Gastrocnemius medialis (tissue), 4 donors: ENCODE data around the gene FTSJ1. TPM values are rescaled to one million over a fixed set of nuclear protein-coding genes. Genes with fewer than 3 reads are reported as not detected.

Source experiments
- ATAC-seq, 2 donors: fragments of 150-250 bp; one replicate each; pipeline ENCODE4 v1.9.1; 2016
- DNase-seq, 2 donors: peaks; one replicate each; pipeline ENCODE4 v3.0.0-alpha.2; 2019
- H3K27ac ChIP-seq, 4 donors: fragments of 200-600 bp; sonication (generic); 1 replicate in 1 of 4; 2 replicates in 3 of 4; pipeline ENCODE4 v1.5.1; 2016 to 2018; ENCODE audit warnings: mild to moderate bottlenecking in 2 of 4, moderate library complexity in 1 of 4
- H3K27me3 ChIP-seq, 3 donors: fragments of 200-600 bp; sonication (generic) in 2 of 3; 1 replicate in 1 of 3; 2 replicates in 2 of 3; pipeline versions ENCODE4 v1.5.1 to v1.6.0; 2016 to 2019; ENCODE audit warnings: mild to moderate bottlenecking in 1 of 3, moderate library complexity in 1 of 3
- H3K36me3 ChIP-seq, 2 donors: fragments of 200-600 bp; sonication (generic) in 1 of 2; one replicate each; pipeline ENCODE4 v1.5.1; 2017 to 2018
- H3K4me1 ChIP-seq, 2 donors: fragments of 200-600 bp; sonication (generic) in 1 of 2; one replicate each; pipeline ENCODE4 v1.5.1; 2016 to 2017; ENCODE audit warnings: mild to moderate bottlenecking in 2 of 2
- H3K4me3 ChIP-seq, 4 donors: fragments of 200-600 bp; sonication (generic) in 3 of 4; 1 replicate in 1 of 4; 2 replicates in 3 of 4; pipeline ENCODE4 v1.5.1; 2016 to 2019; ENCODE audit warnings: mild to moderate bottlenecking in 2 of 4
- H3K9me3 ChIP-seq, 3 donors: fragments of 200-600 bp; sonication (generic) in 2 of 3; 1 replicate in 1 of 3; 2 replicates in 2 of 3; pipeline ENCODE4 v1.5.1; 2016 to 2019
- POLR2A ChIP-seq, 2 donors: fragments of 450-650 bp; IDR thresholded peaks; one replicate each; pipeline ENCODE4 v1.6.1; 2017; ENCODE audit warnings: antibody characterized with exemption in 2 of 2, mild to moderate bottlenecking in 2 of 2, moderate library complexity in 2 of 2
- in situ Hi-C, 4 donors: fragments of 200-750 bp; cut with MboI; loops; one replicate each; pipeline versions ENCODE4 v1.15.0 to v1.8.0; 2017; ENCODE audit warnings: low sequenced_read_pairs in 4 of 4
- intact Hi-C: fragments of 100-400 bp; cut with DNase I; formaldehyde crosslinking; loops from one replicate; pipeline ENCODE4 v1.15.1; 2023; ENCODE audit warnings: low total_unique reads
- total RNA-seq, 4 donors: library from RNA; depleted of rRNA; stranded (reverse); fragments of >200 nt; gene quantifications; one replicate each; pipeline versions ENCODE4 v1.1.0 to v1.2.3, GENCODE V29; 2016
- TF ChIP-seq, protein P1 (sequence below), 5 experiments: fragments of 450-650 bp in 3 of 5; fragments of 200-600 bp in 2 of 5; sonication (generic) in 2 of 5; IDR thresholded peaks in 4 of 5; conservative IDR thresholded peaks in 1 of 5; 1 replicate in 4 of 5; 2 replicates in 1 of 5; pipeline ENCODE4 v1.5.1; 2016 to 2019; ENCODE audit warnings: antibody characterized with exemption in 5 of 5, mild to moderate bottlenecking in 3 of 5, moderate library complexity in 3 of 5

Gene FTSJ1
- total RNA-seq, 4 donors from 2014 or later: 31.4 to 47.7 (median 38.2) TPM

DNA sequence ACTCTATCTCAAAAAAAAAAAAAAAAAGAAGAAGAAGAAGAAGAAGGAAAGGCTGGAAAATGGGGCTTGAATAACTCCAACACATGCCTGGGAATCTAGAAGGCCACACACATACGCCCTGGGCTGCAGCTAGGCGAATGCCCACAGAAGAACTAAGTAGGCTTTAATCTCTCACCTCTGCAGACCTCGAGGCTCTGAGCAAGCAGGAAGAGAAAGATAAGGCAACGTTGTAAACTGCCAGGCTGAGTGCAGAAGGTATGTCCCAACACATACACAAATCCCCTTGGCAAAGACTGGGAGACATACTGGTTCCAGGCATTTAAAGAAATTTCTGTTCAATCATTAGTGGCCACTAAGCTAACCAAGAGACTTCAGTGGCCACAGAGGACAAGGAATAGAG lies 24.3 kb upstream of the FTSJ1 start:
- no peak for TF ChIP-seq POLR2A (IDR thresholded peaks at IDR 0.05)
- TF ChIP-seq, protein P1, sequence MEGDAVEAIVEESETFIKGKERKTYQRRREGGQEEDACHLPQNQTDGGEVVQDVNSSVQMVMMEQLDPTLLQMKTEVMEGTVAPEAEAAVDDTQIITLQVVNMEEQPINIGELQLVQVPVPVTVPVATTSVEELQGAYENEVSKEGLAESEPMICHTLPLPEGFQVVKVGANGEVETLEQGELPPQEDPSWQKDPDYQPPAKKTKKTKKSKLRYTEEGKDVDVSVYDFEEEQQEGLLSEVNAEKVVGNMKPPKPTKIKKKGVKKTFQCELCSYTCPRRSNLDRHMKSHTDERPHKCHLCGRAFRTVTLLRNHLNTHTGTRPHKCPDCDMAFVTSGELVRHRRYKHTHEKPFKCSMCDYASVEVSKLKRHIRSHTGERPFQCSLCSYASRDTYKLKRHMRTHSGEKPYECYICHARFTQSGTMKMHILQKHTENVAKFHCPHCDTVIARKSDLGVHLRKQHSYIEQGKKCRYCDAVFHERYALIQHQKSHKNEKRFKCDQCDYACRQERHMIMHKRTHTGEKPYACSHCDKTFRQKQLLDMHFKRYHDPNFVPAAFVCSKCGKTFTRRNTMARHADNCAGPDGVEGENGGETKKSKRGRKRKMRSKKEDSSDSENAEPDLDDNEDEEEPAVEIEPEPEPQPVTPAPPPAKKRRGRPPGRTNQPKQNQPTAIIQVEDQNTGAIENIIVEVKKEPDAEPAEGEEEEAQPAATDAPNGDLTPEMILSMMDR (IDR thresholded peaks at IDR 0.05 in 4 of 5, conservative IDR thresholded peaks at IDR 0.05 in 1 of 5): no peak
- ATAC-seq: no peak
- DNase-seq: no peak
- H3K27ac ChIP-seq: no peak overlapping the region
- intact Hi-C loops: no loop called here
- in situ Hi-C loops: no loop called here
- no peaks in the 10 kb centered on the region for H3K27me3 ChIP-seq
- H3K4me3 ChIP-seq: no peak overlapping the region
- H3K9me3 ChIP-seq: no peaks in the 10 kb centered on the region
- H3K4me1 ChIP-seq: no peaks in the 10 kb centered on the region
- no peaks in the 10 kb centered on the region for H3K36me3 ChIP-seq

DNA sequence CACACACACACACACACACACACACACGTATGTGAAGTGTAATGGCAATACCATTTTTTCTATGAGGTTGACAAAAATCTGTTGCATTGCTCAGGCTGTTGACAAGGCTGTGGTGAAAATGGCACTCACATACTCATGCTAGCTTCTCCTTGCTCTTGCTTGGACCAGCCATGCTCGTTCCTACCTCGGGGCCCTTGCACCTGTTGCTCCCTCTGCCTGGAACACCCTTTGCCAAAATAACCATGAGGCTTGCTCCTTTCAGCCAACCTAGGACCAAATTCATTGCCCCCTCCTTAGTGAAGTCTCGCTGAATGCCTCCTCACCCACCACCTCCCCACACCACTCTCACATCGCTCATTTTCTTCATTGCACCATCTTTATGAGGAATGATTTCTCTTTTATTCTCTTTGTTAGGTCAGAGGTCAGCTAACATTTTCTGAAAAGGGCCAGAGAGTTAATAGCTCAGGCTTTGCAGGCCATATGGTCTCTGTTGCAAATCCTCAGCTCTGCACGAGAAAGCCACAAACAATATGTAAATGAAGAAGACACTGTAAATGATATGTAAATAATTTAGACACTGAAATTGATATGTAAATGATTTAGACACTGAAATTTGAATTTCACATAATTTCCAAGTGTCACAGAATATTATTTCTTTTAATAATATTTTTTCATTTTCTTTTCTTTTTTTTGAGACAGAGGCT lies 19.2 kb upstream of the FTSJ1 start:
- Histone ChIP-seq H3K4me3 (no peak overlapping the region), H3K27me3 (no peaks in the 10 kb centered on the region), H3K4me1 (no peaks in the 10 kb centered on the region), H3K9me3 (no peaks in the 10 kb centered on the region), H3K36me3 (no peaks in the 10 kb centered on the region), H3K27ac (no peak overlapping the region)
- in situ Hi-C loops (no loop called here), intact Hi-C loops (no loop called here)
- TF ChIP-seq, protein P1 (IDR thresholded peaks at IDR 0.05 in 4 of 5, conservative IDR thresholded peaks at IDR 0.05 in 1 of 5): no peak
- ATAC-seq (no peak), DNase-seq (no peak)

DNA sequence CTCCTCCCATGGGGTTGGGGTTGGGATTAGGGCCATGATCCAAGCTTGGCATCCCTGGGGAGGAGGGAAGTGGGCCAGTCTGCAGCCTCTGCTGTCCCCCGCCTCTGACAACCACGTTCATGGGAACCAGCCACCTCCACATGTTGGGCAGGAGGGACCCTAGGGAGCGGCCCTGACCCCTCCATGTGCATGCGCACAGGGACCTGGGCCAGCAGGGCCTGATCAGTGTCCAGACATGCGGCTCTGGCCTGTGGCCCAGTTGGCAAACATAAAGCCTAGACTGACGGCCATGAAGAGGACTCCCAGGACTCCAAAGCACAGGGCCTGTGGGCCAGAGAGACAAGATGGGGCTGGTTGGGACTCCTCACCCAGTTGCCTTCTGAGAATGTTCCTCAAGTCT lies 17.3 kb upstream of the FTSJ1 start:
- ATAC-seq (no peak), DNase-seq (no peak)
- in situ Hi-C loops (no loop called here), intact Hi-C loops (no loop called here)
- H3K27ac ChIP-seq: no peak overlapping the region
- H3K9me3 ChIP-seq: no peaks in the 10 kb centered on the region
- TF ChIP-seq, protein P1 (IDR thresholded peaks at IDR 0.05 in 4 of 5, conservative IDR thresholded peaks at IDR 0.05 in 1 of 5): no peak
- TF ChIP-seq POLR2A (IDR thresholded peaks at IDR 0.05): no peak
- no peak overlapping the region for H3K4me3 ChIP-seq
- no peaks in the 10 kb centered on the region for H3K36me3 ChIP-seq
- no peaks in the 10 kb centered on the region for H3K27me3 ChIP-seq
- no peaks in the 10 kb centered on the region for H3K4me1 ChIP-seq

DNA sequence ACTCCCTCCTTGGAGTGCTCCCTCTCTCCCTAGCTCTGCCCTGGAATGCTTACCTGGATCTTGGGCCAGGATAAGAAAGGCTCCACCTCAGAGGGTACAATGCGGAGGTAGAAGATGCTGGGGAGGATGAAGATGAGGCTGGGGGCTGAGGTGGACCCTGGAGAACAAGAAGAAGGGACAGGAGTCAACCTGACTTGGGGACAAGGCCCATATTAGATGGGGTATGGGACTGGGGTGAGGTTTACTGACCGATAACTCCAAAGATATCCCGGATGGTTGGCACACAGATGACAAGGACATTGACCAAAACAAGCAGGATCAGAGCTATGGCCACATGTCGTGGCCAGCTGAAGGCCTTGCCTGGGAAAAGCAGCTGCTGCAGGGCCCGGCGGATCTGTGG lies 16.5 kb upstream of the FTSJ1 start:
- no peak for DNase-seq
- TF ChIP-seq, protein P1 (IDR thresholded peaks at IDR 0.05 in 4 of 5, conservative IDR thresholded peaks at IDR 0.05 in 1 of 5): no peak
- no peak for TF ChIP-seq POLR2A (IDR thresholded peaks at IDR 0.05)
- in situ Hi-C loops (no loop called here), intact Hi-C loops (no loop called here)
- no peaks in the 10 kb centered on the region for H3K36me3 ChIP-seq
- no peaks in the 10 kb centered on the region for H3K27me3 ChIP-seq
- H3K4me1 ChIP-seq: no peaks in the 10 kb centered on the region
- H3K4me3 ChIP-seq: no peak overlapping the region
- no peaks in the 10 kb centered on the region for H3K9me3 ChIP-seq
- ATAC-seq: no peak
- H3K27ac ChIP-seq: no peak overlapping the region

DNA sequence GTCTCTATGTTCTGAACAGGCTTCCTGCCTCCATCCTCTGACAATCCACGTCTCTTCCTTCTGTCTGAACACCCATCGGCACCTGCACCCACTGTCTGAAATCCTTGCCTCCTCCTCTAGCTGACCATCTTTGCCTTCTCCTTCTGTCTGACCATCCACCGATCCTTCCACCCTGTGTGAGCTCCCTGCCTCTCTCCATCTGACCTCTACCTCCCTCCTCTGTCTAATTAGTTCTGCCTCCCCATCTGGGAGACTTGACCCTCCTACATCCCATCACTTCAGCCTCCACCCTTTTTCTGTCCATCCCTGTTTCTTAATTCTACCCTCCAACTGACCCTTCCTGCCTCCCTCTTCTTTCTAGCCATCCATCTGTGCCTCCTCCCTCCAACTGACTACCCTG lies 16.0 kb upstream of the FTSJ1 start:
- DNase-seq (no peak), ATAC-seq (no peak)
- Histone ChIP-seq H3K36me3 (no peaks in the 10 kb centered on the region), H3K4me1 (no peaks in the 10 kb centered on the region), H3K27me3 (no peaks in the 10 kb centered on the region), H3K27ac (no peak overlapping the region), H3K4me3 (no peak overlapping the region), H3K9me3 (no peaks in the 10 kb centered on the region)
- in situ Hi-C loops: no loop called here
- TF ChIP-seq, protein P1 (IDR thresholded peaks at IDR 0.05 in 4 of 5, conservative IDR thresholded peaks at IDR 0.05 in 1 of 5): no peak
- TF ChIP-seq POLR2A (IDR thresholded peaks at IDR 0.05): no peak
- intact Hi-C loops: no loop called here
